HG02588 (cell line): ENCODE measurements around the gene ERCC6L2.

Source experiments
- ATAC-seq: cut with Tn5 transposase; IDR thresholded peaks from one replicate; pipeline ENCODE4 v1.9.1; 2021; ENCODE audit warnings: mild to moderate bottlenecking, moderate library complexity; ENCODE audit not compliant: unreplicated experiment

The ERCC6L2 gene, protein sequence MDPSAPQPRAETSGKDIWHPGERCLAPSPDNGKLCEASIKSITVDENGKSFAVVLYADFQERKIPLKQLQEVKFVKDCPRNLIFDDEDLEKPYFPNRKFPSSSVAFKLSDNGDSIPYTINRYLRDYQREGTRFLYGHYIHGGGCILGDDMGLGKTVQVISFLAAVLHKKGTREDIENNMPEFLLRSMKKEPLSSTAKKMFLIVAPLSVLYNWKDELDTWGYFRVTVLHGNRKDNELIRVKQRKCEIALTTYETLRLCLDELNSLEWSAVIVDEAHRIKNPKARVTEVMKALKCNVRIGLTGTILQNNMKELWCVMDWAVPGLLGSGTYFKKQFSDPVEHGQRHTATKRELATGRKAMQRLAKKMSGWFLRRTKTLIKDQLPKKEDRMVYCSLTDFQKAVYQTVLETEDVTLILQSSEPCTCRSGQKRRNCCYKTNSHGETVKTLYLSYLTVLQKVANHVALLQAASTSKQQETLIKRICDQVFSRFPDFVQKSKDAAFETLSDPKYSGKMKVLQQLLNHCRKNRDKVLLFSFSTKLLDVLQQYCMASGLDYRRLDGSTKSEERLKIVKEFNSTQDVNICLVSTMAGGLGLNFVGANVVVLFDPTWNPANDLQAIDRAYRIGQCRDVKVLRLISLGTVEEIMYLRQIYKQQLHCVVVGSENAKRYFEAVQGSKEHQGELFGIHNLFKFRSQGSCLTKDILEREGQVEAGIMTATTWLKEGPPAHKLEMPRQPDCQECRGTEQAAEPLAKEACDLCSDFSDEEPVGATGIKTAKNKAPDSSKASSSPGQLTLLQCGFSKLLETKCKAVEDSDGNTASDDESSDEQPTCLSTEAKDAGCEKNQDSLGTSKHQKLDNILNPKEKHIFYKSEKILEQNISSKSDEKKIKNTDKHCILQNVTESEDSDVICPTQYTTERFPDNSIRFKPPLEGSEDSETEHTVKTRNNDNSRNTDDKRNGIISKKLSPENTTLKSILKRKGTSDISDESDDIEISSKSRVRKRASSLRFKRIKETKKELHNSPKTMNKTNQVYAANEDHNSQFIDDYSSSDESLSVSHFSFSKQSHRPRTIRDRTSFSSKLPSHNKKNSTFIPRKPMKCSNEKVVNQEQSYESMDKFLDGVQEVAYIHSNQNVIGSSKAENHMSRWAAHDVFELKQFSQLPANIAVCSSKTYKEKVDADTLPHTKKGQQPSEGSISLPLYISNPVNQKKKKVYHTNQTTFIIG (N-terminal part only)

DNA sequence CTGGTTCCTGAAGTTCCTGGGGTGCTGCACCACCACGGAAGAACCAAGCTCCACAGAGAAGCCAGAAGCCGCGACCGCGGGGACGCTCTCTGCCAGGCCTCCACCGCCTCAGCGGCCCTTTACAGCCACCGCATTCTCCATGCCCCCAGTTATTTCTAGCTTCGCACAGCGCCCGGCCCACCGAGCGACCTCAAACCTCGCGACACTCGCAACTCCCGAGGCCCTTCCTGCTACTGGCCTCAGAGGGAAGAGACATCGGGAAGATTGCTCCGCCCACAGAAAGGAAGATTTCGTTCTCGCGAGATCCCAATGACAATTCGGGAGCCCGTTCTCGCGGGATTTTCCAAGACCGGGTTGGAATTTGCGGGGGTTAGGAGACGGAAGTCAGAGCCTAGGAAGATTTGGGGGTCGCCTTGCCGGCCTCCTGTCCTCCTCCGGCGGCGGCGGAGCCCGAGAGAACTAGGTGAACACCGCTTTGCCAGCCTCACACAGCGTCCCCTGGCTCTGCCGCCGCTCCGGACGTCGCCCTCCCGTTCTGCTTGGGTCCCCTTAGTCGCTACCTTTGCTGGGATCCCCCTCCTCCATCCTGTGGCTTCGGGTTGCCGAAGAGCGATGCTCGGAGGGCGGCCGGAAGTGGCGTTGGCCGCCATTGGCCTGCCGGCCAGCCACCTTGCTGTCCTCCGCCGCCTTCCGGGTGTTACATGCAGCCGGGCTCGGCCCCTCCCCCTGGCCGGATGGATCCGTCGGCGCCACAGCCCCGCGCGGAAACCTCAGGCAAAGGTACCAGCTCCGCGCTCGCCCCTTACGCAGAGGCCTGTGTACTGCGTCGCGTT lies at the start of gene ERCC6L2:
ERCC6L2 (plus strand) TSS at position 387 of the 833 bp plus-strand sequence; CDS start at position 735, 348 bp downstream.
- ATAC-seq, result peak; percentile 92

- ATAC-seq, result no peak
These were observed 49.2 kb upstream of the ERCC6L2 start for GRCh38 chr9:95826183-95826838.

DNA sequence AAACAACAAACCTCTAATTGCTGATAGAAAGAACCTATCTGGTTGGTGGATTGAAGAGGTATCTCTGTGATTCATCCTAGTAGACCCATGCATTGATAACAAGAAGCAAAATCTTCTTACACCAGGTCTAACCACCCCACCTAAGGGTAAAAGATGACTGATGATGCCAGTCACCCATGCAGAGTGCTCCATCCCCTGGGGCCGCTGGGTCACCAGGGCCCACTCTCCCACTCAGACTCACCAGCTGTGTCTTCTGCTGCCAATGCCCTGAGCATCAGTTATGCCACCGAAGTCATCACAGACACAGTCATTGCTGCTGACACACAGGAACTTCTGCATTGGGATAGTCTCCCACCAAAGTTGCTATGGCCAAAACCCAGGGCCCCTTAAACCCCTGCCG lies 44.7 kb upstream of the ERCC6L2 start:
- ATAC-seq, result no peak

- no peak for ATAC-seq
These were observed 43.7 kb upstream of the ERCC6L2 start for GRCh38 chr9:95831810-95832209.

DNA sequence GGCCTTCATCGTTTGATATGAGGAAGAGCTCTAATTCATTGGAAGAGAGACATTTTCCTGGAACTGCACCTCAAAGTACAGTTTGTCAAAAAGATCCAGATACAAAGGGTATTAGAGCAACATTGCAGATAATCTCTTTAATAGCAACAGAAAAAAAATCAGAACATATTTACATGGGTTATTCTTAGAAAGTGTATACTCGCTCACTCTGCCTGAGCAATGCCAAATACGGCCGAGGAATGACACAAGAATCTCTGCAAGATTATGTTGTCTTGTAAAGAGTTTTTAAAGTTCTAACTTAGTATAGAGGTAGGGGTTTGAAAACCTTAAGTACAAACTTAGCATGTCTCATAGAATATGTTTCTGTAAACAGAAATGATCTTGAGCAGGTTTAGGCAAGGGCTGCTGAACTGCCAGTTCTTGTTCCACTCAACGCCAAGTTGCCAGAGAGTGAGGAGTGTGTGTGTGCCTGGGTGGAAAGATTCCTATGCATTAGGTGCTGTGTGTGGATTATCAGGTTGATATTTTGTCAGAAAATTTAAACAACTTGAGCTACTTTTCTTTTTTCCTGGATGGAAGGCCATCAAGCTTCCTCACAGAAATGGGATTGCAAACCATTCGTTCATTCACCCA lies 41.8 kb upstream of the ERCC6L2 start:
- no peak for ATAC-seq

DNA sequence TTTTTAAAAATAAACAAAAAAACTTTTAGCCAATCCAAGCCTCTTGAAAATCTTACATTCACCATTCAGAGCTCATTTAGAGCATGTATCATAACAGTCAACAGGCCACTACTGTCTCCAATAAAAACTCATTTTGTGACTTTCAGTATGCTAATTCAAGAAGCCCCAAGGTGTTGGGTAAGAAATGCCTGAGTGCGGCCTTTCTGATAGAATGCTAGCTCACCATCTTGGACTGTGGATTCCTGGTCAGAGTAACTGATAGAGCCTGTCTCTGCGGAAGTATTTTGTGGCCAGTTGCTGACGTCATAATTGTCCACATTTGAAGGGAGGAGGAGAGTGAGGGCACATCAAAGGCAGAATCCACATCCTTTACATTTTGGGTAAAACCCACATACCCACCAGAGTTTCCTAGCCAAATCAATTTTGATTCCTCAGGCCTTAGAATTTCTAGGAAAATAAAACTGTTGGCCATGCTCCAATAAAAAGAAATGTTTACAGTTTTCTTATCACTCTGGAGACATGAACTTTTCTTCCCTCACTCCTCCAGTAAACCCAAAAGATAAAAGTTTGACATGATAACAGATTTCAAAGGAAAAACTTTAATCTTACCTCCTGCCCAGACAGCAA lies 41.1 kb upstream of the ERCC6L2 start:
- no peak for ATAC-seq

- no peak for ATAC-seq
These were observed 40.1 kb upstream of the ERCC6L2 start for GRCh38 chr9:95835393-95835792.

DNA sequence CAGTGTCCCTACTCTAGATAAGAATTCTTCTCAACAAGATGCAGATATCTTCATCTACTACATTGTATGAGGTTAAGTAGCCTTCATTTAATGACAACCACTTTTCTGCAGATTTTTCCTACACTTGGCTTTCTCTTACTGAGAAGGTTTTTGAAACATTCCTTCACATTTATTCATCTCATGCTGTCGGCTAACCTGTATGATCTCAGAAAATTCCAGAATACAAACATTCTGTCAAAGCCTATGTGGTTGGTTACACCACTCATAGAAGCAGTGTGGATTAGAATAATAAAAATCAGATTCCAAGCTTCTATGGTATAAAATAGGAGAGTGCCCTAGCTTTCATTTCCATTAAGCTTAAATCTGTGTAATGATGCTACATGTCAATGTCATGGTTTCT lies 39.4 kb upstream of the ERCC6L2 start:
- ATAC-seq, result no peak

DNA sequence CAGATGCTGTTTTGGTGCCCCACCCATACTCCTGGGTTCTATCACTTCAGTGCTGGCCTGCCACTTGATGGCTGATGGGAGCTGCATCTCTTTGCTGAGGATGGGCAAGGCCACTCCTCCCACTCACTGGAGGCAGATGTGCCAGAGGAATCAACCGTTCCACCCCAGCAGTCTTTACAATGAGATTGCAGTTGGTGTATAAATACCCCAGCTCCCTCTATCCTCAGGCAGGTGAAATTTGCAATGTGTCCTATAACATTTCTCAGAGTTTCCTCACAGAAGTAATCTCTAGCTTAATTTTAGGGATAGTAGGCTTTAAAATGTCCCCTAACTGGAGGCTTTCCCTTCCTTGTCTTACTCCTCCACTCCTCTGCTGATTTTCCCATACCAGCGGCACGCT lies 36.5 kb upstream of the ERCC6L2 start:
- ATAC-seq, result no peak

GRCh38 chr9:95840074-95840473 lies 35.4 kb upstream of the ERCC6L2 start:
- ATAC-seq, result no peak

- no peak for ATAC-seq
These were observed 34.1 kb upstream of the ERCC6L2 start for GRCh38 chr9:95841377-95841776.

DNA sequence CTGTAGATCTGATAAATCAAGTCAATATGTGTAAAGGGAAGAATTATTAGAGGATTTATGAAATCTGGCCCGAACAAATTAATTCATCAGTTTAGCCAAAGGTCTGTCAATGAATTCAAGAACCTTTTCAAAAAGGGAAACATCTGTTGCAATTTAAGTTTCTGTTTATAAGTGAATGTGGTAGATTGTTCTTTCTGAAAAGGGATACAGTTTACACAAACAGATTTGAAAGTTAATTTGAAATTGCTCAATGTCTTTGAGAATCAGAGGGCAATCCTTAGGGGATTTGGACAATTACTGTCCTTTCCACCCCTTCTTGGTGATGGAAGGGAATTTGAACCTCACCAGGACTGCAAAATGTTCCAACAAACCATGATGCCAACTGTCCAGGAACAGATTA lies 29.7 kb upstream of the ERCC6L2 start:
- no peak for ATAC-seq

GRCh38 chr9:95848764-95849163 lies 26.7 kb upstream of the ERCC6L2 start:
- no peak for ATAC-seq

- peak; percentile 95 for ATAC-seq
These were observed 23.1 kb upstream of the ERCC6L2 start for GRCh38 chr9:95852059-95853032.

DNA sequence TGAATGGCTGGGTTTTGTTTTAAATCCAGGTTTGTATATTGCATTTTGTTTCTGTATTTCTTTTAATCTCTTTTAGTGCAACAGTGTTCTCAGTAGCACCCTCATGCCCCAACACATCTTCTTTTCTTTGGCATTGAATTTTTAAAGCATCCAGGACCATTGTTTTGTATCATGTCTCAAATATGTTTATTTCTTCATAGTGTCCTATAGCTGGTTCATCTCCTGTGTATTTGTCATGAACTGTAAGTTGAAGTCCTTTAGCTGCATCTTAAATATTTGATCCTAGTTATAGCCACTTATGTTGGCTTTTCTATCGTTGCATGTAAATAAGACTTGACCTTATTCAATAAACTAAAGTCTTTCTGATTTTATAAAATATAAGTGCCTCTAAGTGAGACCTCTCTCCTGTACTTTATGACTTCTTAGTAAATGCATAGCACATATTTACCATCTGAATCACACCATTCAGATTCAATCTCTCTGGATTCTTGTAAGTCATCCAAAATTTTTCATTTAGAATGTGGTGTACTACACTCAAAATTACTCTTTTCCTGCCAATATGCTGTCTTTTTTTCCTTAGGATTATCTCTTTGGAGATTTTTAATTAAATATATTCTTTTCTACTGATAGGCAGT lies 21.0 kb upstream of the ERCC6L2 start:
- no peak for ATAC-seq

DNA sequence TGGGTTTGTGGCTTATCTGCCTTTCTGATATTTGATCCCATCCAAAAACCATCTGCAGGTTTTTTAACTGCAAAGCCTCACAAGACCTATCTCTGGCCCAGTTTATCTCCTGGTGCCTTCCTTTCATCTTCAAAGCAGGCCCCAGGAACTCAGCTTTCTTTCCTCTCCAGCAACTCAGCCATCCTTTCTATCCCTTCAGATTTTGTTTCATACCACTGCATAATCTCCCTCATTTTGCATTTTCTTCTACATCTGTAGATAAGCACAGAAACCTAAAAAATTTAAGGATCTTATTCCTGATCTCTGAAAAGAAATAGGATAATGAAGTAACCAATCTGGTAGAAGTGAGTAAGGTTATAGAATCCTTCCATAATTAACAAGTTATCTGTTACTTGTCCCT lies 19.5 kb upstream of the ERCC6L2 start:
- ATAC-seq, result no peak

GRCh38 chr9:95857124-95857523 lies 18.4 kb upstream of the ERCC6L2 start:
- no peak for ATAC-seq
